HFF-Myc (cell line): ENCODE data around the gene P2RX4.
"Not testable (repeated sequence)": the region's sequence is repeated elsewhere in the genome, so short reads cannot be mapped to it uniquely, and the experiment has no call there.

ENCODE experiments used
- DNase-seq: peaks from one replicate; pipeline ENCODE4 v3.0.0-alpha.2; 2011; ENCODE audit warnings: low read depth; ENCODE audit errors: extremely low read depth
- H3K4me3 ChIP-seq: replicated peaks from 2 replicates; pipeline ENCODE4 v1.5.1; 2011; ENCODE audit warnings: low read depth, mild to moderate bottlenecking, control low read depth, low read length
- CTCF ChIP-seq: IDR thresholded peaks from 2 replicates; pipeline ENCODE4 v1.5.1; 2012; ENCODE audit warnings: mild to moderate bottlenecking, low read depth, low read length, control low read depth; ENCODE audit errors: missing control alignments

Gene P2RX4

GRCh38 chr12:121278169-121279070 is 68.5 kb downstream of the P2RX4 start:
- no peak overlapping the region for H3K4me3 ChIP-seq
- TF ChIP-seq CTCF: no peak
- no peak for DNase-seq

GRCh38 chr12:121279071-121279375 is 69.1 kb downstream of the P2RX4 start:
- DNase-seq: no peak
- TF ChIP-seq CTCF: no peak
- no peak overlapping the region for H3K4me3 ChIP-seq

- no peak for DNase-seq
- no peak overlapping the region for H3K4me3 ChIP-seq
- TF ChIP-seq CTCF: no peak
Measured at GRCh38 chr12:121279507-121279915, 69.6 kb downstream of the P2RX4 start.

GRCh38 chr12:121280531-121280930 is 70.6 kb downstream of the P2RX4 start:
- not testable (repeated sequence) for DNase-seq, H3K4me3 ChIP-seq

- not testable (repeated sequence) for H3K4me3 ChIP-seq, DNase-seq
Measured at GRCh38 chr12:121281116-121281515, 71.2 kb downstream of the P2RX4 start.

GRCh38 chr12:121282072-121282742 is 72.3 kb downstream of the P2RX4 start:
- no peak overlapping the region for H3K4me3 ChIP-seq
- no peak for TF ChIP-seq CTCF
- no peak for DNase-seq

GRCh38 chr12:121282910-121283309 is 73.0 kb downstream of the P2RX4 start:
- DNase-seq, H3K4me3 ChIP-seq: not testable (repeated sequence)

- DNase-seq: no peak
- H3K4me3 ChIP-seq: no peak overlapping the region
- no peak for TF ChIP-seq CTCF
Measured at GRCh38 chr12:121283388-121283787, 73.5 kb downstream of the P2RX4 start.
